Activated CD4-positive, alpha-beta T cell treated with anti-CD3 and anti-CD28 coated beads for 24 hours (primary cell): Measurements from ENCODE around the gene PEDS1.
A peak's percentile ranks its signal among the peaks of the same experiment; 100 is the strongest.
"Not testable (repeated sequence)": the region's sequence is repeated elsewhere in the genome, so short reads cannot be mapped to it uniquely, and the experiment has no call there.

Source experiments
- DNase-seq, 2 donors: peaks; one replicate each; pipeline ENCODE4 v3.0.0-alpha.2; 2020; ENCODE audit warnings: low read depth in 2 of 2

PEDS1 gene

DNA sequence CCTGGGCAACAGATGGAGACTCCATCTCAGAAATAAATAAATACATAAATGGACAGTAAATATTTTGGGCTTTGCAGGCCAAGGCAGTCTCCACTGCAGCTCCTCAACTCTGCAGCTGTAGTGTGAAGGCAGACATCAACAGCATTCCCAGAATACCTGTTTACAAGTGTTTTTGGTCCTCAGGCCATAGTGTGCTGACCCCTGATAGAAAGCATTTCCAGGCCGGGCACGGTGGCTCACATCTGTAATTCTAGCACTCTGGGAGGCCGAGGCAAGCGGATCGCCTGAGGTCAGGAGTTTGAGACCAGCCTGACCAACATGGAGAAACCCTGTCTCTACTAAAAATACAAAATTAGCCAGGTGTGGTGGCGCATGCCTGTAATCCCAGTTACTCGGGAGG, 18.4 kb downstream of the PEDS1 start:
- not testable (repeated sequence) for DNase-seq

DNA sequence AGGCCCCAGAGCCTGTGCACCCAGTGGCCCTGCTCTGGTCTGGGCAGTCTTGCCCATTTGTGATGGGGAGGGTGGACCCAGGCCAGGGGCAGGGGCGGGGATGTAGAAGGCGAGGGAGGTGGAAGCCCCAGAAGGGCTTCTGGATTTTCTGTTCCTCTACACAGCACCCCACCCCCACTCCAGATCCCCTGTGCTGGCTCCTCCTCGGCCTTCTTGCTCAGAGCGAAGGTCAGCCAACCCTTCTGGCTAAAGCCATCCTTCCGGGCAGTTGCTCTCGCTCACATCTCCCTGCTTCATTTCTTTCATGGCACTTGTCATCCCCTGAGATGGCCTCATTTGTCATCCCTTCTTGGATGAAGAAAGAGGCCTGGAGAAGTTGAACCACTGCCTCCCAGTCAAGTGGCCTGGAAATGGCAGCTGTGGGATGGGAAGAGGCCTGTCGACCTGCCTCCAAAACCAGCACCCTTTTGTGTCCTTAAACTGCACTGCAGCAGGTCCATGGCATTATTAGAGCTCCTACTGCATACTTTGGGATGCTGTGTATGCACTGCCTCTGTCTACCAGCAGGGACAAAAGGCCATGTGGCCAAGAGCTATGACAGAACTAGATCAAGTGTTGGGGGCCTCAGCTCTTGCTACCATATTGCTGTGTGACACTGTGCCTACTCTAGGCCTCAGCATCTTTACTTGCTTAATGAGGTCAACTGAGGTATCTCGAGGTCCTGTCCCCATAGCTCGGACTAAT, 19.9 kb downstream of the PEDS1 start:
- DNase-seq, result no peak

DNA sequence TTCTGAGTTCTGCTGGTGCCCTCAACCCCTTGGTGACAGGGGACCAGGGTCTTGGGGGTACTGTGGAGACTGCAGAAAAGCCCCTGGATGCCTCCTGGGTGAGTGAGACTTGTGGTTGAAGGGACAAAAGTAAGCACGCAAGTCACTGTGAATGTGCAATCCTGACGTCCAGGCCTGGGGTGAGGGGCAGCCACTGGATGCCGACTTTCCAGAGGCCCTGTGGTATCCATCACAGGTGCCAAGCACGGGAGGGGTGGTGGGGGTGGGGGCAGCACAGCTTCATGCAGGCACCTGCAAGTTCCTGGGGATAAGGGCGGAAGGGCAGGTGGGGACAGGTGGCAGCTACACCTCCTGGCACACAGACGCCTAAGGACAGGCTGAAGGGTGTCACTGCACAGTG, 20.5 kb downstream of the PEDS1 start:
- DNase-seq, result no peak

DNA sequence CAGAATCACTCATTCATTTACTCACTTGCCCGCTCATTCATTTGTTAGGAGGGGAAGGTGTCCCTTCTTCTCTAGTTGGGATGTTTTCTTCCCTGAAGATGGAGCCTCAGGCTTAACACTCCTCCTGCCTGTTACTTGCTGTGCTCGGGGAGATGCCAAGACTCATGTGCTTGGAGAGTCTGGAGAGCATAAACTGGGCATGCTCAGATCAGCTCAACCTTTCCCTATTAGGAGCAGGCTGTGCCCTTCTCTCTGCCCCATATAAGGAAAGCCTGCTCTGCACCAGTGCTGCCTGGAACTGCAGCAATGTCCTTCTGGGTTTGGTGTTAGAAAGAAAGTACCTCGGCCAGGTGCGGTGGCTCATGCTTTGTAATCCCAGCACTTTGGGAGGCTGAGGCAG, 22.5 kb downstream of the PEDS1 start:
- no peak for DNase-seq

DNA sequence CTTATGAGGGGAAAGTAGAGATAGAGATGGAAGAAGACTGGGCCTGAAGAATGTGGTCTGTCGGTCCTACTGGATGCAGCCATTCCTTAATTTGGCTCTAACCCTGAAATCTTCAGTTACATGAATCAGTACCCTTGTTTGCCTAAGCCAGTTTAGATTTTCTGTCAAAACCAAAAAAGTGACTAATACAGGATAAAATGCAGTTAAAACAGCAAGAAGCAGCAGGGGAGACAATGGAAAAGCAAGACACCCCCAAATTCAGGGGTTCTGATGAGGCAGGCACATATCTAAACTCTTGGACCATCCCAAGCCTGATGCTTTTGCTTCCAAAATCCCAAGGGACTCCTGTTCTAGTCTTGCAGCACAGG, 23.2 kb downstream of the PEDS1 start:
- DNase-seq, result no peak

DNA sequence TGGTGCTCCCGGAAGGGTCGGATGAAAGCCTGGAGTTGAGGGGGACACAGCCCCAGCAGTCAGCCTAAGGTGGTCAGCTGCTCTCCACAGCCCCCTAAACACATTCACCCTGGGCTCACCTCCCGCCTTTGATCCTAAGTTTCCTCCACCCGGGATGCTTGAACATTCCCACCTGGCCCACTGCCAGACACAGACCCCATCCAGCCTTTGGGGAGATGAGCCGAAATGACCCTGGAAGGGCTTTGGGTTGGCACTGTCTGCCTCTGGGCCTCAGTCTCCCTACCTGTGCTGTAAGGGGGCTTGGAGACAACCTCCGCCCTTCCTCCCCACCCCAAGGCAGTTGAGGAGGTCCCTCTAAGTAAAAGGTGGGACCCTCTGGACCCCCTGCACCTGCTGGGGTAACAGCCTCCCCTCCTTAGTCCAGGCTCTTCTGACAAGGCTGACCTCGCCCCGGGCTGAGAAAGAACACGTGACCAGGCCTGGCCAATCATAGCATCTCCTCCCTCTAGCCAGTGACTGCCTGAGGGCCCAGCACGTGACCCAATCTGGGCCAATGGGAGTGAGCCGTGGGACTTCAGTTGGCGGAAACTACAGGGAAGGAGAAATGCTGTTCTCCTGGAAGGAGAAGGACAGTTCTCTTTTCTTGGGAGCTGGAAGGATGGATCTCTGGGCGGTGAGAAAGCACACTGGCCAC, 23.7 kb downstream of the PEDS1 start:
- DNase-seq, result no peak

DNA sequence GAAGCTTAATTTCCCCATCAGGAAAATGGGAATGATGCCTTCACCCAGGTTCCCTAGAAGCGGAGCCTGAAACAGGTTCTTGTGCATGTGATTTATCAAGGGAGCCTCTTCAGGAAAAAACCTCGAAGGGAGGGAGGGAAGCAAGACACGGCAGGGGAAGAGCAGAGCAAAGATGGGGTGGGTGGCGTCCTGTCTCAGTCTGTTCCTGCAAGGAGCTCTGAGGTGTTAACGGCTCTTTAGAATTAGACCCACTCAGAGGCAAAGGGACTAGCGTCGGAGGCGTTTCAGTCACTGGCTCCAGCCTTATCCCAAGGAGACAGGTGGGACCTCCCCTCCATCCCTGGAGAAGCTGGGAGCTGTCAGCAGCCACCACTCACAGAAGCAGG, 25.0 kb downstream of the PEDS1 start:
- no peak for DNase-seq

DNA sequence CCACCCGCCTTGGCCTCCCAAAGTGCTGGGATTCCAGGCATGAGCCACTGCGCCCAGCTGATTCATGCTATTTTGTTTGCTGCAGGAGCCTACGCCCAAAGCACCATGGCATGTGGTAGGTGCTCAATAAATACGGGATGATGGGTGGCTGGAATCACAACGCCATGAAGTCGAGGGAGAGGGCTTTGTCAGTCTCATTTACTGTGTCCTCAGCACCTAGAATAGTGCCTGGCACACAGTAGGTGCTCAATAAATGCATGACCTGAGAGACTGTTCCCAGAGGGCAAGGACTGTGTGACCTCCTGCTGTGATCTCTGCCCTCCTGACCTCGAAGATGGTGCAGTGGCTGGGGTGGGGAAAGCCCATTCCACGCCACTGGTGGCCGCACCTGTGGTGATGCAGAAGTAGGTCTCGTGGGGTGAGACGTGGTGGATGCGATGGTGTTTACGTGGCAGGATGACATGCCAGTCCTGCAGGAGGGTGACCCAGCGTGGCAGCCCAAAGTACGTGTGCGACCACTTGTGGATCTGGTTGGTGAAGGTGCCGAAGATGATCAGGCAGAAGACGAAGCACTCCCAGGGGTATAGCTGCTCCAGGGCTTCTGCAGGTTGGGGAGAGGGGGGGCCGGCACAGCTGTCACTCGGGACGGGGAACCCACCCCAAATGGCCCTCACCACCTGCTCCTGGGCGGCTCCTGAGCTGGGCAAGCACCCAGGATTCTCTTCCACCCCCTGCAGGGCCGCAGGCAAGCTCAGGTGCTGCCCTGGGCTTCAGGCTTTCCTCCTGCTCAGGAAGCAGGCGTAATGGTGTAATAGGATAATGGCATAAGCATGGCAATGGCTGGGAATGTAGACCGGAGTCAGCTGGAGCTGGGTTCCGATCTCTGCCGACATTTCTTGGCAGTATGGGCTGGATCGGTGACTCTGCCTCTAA, 25.7 kb downstream of the PEDS1 start:
- no peak for DNase-seq

DNA sequence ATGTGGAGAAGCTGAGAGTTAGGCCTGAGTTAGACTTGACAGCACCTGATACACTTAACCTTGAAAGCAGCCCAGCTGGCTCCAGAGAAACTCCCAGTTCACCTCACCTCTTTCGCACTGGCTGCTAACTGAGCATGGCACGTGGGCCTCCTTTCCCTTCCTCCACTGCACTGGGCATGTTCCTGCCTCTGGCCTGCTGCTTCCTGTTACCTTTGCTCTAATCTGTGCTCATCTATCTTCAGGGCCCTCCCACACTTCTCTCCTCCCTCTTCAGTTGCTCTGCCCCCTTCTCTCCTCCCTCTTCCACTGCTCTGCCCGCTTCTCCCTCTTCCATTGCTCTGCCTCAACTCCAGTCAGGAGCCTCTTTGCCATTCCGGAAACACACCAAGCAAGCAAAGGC, 26.9 kb downstream of the PEDS1 start:
- no peak for DNase-seq

DNA sequence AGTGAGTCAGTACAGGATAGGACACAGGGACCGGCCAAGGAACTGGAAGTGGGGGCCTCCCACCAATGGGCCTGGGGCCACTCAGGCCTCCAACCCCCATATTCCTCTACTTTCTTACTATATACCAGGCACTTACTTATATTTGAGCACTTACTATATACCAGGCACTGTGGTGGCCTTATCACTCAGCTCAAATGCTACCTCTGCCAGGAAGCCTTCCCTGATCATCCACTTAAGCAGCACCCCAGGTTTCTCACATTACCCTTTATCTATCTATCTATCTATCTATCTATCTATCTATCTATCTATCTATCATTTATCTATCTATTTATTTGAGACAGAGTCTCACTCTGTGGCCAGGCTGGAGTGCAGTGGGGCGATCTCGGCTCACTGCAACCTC, 28.2 kb downstream of the PEDS1 start:
- no peak for DNase-seq

DNA sequence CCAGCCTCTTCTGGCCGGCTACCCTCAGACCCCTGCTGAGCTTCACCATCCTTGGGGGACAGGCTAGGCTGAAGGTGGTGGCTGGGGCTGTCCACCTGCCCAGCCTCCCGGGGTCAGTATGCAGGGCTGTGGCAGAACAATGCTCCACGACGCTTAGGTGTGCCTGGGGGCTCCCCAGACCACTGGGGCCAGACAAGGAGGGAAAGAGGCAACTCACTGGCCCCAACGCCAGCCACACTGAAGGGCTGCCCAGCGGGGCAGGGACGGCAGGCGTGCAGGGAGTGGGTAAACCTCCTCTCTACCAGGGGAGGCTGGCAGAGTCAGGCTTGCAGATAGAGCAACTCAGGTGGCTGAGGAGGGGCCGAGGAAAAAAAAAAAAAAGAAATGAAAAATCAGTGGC, 29.0 kb downstream of the PEDS1 start:
- DNase-seq, result no peak

DNA sequence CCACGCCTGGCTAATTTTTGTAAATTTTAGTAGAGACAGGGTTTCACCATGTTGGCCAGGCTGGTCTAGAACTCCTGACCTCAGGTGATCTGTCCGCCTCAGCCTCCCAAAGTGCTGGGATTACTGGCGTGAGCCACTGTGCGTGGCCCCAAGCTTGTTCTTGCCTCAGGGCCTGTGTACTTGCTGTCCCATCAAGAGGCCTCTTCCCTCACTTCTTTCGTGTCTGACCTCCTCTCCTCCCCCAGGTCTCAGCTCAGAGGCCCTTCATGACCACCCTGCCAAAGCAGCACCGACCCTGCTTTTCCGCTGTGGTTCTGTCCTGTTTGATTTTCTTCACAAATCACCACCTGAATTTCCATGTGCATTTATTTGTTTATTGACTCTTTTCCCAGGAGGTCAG, 30.1 kb downstream of the PEDS1 start:
- DNase-seq, result no peak

DNA sequence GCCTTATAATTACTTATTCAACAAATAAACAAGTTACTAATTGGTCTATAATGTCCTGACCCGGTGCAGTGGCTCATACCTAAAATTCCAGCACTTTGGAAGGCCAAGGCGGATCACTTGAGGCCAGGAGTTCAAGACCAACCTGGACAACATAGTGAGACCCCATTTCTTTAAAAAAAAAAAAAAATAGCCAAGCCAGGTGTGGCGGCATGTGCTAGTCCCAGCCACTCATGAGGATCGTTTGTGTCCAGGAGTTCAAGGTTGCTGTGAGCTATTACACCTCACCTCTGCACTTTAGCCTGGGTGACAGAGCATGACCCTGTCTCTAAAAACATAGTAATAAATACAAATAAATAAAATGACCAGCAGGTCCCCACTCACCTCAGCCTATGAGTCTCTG, 30.8 kb downstream of the PEDS1 start:
- DNase-seq, result no peak

DNA sequence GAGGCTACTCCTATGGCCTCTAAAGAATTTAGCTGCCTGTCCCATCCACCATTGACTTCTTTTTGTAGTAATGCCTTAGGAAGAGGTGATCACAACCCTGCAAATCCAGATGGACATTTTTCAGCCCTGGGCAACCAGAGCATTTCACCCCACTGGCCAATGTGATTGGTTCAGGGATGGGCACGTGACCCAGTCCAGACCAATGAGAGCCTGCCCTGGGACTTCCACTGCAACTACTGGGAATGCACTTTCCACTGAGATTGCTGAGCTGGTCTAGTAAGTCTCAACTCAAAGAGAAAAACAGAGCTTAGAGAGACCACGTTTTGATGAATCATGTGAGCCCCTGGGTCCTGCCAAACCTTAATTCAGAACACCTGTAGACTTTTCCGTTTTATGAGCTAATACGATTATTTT, 31.7 kb downstream of the PEDS1 start:
- no peak for DNase-seq

DNA sequence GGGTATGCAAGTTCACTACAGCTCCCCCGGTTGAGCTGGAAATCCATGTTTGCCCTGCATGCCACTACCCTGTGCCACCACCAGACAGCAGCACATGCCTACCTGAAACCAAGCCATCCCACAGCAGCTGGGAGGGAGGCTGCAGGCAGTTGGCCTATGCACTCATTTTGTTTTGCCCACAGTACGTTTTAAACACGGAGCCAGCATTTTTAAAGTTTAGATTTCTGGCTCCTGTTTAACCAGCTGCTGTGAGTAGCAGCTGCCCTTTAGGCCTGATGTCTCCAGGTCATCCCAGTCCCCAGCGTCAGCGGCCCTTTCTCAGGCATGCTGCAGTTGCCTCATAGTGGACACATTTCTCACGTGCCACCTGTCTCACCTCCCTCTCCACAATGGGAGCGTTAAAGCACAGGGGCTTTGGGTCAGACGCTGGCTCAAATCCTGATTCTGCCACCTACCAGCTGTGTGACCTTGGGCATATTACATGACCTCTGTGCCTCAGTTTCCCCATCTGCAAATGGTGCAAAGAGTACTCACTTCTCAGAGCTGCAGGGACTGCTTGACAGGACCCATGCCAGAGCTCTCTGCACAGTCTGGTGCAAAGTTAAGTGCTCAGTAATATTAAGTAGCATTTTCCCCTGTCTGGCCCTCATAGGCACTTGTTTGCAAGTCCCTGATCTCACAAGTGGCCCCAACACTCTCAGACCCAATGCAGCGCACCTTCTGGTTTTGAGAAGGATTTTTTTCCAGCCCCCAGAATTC, 32.4 kb downstream of the PEDS1 start:
- peak in 1 of 2 donors; percentile 32 for DNase-seq

DNA sequence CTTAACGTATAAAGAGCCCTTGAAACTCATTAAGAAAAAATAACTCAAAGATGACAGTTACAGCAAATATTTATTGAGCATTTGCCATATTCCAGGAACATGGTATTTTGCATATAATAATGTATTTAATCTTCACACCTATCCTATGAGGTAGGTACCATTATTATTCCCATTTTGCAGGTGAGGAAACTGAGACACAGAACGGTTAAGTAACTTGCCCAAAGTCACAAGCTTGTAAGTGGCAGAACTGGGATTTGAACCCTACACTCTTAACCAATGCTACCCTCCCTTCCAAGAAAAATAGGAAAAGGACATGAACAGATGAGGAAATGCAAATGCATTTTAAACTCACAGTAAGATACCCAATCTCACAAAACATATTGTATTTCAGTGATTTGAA, 35.3 kb downstream of the PEDS1 start:
- no peak for DNase-seq

DNA sequence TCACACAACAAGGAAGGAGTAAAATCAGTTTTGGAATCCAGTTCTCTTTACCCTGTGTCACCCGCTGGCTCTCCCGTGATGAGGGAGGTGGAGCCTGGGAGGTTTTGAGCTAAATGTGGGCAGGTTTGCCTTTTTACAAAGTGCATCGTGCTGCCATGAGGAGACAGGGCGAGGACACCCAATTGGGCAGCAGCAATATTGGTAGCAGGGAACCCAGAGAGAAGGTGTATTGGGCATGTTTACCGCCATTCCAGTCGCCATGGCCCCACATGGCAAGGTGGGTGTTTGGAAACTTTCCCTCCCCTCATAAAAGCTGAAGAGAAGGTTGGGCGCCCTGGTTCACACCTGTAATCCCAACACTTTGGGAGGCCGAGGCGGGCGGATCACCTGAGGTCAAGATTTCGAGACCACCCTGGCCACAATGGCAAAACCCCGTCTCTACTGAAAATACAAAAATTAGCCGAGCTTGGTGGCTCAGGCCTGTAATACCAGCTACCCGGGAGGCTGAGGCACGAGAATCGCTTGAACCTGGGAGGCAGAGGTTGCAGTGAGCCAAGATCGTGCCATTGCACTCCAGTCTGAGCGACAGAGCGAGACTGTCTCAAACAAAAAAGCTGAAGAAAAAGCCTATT, 37.0 kb downstream of the PEDS1 start:
- no peak for DNase-seq

DNA sequence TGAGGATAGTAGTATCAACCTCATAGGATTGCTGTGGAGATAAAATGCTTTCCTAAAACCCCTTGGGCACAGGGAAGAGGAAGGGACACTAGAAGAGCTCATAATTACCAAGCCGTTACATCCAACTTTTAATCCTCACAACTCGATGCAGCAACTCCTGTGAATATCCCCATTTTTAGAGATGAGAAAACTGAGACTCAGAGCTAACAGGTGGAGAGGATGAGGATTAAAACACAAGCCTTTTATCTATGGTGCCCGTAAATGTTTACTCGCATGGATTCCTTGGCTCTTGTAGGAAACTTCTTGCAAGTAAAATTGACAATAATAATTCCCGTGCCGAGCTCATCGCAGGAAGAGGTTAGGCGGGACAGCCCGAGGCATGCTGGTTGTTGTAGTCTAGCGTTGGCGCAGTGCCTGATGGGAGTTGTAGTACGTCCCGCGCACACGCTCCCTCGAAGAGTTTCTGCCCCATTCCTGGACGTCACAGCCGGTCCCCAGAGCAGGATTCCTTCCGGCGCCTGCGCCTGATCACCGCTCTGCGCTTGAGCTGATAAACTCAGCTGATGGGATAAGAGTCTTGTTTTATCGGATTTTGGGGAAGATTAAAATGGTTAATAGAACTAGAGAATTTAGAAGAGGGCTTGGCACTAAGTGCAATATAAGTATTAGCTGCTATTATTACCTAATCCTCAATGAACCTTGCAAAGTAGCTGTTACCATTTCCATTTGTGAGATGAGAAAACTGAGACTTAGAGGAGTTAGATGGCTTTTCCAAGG, 37.7 kb downstream of the PEDS1 start:
- peak; percentile 80 to 89 for DNase-seq

DNA sequence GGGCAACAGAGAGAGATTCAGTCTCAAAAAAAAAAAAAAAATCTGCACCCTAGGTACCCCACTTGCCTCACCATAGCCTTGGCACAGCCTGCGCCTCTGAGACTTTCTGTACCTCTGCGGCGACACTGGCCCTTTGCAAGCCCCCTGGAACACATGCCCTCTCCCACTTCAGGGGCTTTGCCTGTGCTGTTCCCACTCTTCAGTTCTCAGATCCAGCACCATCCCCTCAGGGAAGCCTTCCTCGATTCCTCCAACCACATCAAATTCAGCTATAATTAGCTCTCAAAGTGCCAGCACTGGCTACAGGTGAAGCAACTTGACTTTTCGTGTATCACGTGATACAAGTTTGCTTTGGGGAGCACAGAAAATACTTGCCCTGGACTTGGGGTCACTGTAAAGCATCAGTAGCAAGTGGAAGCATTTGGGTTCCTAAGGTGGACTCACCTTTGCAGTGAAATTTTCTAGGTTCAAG, 38.4 kb downstream of the PEDS1 start:
- no peak for DNase-seq

DNA sequence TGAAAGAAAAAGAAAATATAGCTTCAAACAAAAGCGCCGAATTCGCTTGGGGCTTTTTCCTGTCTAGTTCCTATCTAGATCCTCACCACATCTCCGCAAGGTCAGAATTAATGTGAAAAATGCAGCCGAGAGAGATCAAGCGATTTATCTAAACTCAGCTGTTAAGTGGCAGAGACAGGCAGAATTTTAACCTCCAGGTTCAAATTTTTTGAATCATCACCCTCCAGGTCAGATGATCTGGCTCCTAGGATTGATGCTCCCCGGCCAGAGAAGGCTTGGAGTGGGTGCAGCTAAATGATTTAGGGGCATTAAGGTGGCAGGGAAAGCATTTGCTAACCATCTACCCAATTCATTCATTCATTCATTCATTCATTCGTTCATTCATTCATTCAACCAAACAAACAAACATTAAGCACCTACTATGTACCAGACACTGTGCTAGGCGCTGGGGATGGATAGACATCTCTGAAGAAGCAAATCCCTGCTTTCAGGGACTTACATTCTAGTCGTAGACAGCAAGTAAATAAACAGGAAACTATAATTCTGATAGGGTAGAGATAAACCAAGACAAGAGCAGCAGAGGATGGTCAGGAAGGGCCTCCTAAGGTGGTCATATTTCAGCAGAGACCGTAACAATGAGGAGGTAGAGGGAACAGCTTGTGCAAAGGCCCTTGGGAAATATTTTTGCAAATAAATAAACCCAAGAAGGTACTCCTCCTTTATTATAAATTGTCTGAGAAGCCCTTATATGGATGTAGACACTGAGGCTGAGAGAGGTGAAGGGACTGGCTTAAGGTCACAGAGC, 39.9 kb downstream of the PEDS1 start:
- DNase-seq, result no peak
